Spleen (tissue), 7 donors: Measurements from ENCODE around the gene PXDN.

Experiments used
- CTCF ChIP-seq, 11 experiments: fragments of 200-600 bp in 7 of 11; fragments of 450-650 bp in 4 of 11; sonication (generic) in 4 of 11; IDR thresholded peaks in 8 of 11; conservative IDR thresholded peaks in 3 of 11; 1 replicate in 7 of 11; 2 replicates in 4 of 11; pipeline versions ENCODE4 v1.4.0 to v1.8.0; 2016 to 2021; ENCODE audit warnings: antibody characterized with exemption in 11 of 11, inconsistent platforms in 4 of 11, mild to moderate bottlenecking in 1 of 11
- POLR2A ChIP-seq, 3 donors: fragments of 450-650 bp; IDR thresholded peaks; one replicate each; pipeline ENCODE4 v1.5.1; 2017; ENCODE audit warnings: antibody characterized with exemption in 3 of 3, mild to moderate bottlenecking in 1 of 3
- POLR2AphosphoS5 ChIP-seq, 3 donors: sonication (generic); formaldehyde crosslinking; IDR thresholded peaks; one replicate each; pipeline ENCODE4 v1.5.1; 2017; ENCODE audit warnings: antibody characterized with exemption in 3 of 3
- donor health status: DM: no; HTN: no; CAD: no; lungs with moderate emphysema.
- donor health status: DM: no; HTN: no; CAD: no.
- donor health status: DM: no; HTN: no; CAD: no.

GRCh38 chr2:1793001-1793867, 48.9 kb upstream of the PXDN start:
- TF ChIP-seq POLR2AphosphoS5 (IDR thresholded peaks at IDR 0.05) (no peak), CTCF (IDR thresholded peaks at IDR 0.05 in 8 of 11, conservative IDR thresholded peaks at IDR 0.05 in 3 of 11) (no peak), POLR2A (IDR thresholded peaks at IDR 0.05) (no peak)
